ENCODE results near the gene SLC27A3.

- TF ChIP-seq, protein P1, sequence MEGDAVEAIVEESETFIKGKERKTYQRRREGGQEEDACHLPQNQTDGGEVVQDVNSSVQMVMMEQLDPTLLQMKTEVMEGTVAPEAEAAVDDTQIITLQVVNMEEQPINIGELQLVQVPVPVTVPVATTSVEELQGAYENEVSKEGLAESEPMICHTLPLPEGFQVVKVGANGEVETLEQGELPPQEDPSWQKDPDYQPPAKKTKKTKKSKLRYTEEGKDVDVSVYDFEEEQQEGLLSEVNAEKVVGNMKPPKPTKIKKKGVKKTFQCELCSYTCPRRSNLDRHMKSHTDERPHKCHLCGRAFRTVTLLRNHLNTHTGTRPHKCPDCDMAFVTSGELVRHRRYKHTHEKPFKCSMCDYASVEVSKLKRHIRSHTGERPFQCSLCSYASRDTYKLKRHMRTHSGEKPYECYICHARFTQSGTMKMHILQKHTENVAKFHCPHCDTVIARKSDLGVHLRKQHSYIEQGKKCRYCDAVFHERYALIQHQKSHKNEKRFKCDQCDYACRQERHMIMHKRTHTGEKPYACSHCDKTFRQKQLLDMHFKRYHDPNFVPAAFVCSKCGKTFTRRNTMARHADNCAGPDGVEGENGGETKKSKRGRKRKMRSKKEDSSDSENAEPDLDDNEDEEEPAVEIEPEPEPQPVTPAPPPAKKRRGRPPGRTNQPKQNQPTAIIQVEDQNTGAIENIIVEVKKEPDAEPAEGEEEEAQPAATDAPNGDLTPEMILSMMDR (conservative IDR thresholded peaks at IDR 0.05 in 1 of 2, IDR thresholded peaks at IDR 0.05 in 1 of 2; ENCODE audit: extremely low read depth in 1 of 2, insufficient read depth in 1 of 2, low read depth in 1 of 2, low read length in 2 of 2), result no peak
- TF ChIP-seq EZH2 (IDR thresholded peaks at IDR 0.05; ENCODE audit: borderline replicate concordance, low read length), result no peak
Measured at GRCh38 chr1:153750026-153750995, 24.9 kb upstream of the SLC27A3 start.
